ENCODE data around the gene ATG16L1.

ATG16L1 gene

DNA sequence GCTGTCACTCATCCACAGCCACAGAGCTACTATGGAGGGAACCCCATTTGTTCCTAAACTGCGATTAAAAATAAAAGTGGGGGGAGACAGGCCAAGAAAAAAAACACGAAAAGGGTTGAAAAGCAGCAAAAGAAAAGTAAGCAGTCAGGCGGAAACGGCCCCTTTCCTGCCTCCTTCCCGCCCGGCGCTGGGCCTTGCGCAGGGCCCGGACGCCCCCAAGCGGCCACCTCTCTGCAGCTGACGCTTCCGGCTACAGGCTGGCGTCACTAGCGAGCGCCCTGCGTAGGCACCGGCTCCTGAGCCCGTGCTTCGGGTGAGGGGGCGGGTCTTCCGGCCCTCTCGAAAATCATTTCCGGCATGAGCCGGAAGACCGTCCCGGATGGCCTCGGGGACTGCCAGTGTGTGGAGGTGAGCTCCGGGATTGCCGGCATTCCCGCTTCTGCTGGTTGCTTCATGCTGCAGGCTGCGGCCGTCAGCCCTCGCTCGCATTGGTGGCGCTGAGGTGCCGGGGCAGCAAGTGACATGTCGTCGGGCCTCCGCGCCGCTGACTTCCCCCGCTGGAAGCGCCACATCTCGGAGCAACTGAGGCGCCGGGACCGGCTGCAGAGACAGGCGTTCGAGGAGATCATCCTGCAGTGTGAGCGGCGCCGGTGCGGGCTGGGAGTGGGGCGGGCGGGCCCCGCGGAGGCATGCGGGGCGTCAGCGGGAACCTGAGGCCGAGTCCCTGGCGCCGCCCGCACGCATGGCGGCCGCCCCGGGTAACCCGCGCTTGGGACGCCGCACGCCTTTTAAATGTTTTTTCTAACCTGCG is at the start of gene ATG16L1:
TSS of gene ATG16L1 (plus strand) at position 368 of the 811 bp plus-strand sequence. CDS start at position 523, 155 bp downstream.
- peak; percentile 94 for DNase-seq

GRCh38 chr2:233202531-233202944 is 48.9 kb upstream of the ATG16L1 start:
- no peak for DNase-seq

GRCh38 chr2:233203060-233203459 is 48.4 kb upstream of the ATG16L1 start:
- DNase-seq = no peak

- DNase-seq = no peak
Observed at GRCh38 chr2:233204286-233204936, 47.1 kb upstream of the ATG16L1 start.

- DNase-seq = no peak
Observed at GRCh38 chr2:233208382-233209116, 42.9 kb upstream of the ATG16L1 start.

DNA sequence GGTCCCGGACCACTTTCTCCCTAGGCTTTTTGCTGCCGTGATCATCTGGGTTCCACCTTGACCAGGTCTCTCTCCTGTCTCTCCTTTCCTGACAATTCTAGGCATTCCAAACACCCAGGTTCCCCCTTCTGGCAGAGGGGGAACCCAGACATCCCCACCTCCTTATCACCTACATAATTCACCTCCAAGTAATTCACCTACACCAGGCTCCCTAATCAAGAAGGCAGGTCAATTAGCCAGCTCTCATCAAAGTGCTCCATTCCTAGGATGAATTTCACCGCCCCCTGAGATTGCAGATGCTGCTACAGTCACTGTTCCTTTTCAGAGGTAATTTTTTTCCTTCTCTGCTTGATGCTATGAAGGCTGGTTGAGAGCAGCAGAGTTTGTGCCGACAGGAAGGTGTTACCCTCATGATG is 42.3 kb upstream of the ATG16L1 start:
- no peak for DNase-seq

GRCh38 chr2:233209533-233210171 is 41.8 kb upstream of the ATG16L1 start:
- DNase-seq = peak; percentile 64

DNA sequence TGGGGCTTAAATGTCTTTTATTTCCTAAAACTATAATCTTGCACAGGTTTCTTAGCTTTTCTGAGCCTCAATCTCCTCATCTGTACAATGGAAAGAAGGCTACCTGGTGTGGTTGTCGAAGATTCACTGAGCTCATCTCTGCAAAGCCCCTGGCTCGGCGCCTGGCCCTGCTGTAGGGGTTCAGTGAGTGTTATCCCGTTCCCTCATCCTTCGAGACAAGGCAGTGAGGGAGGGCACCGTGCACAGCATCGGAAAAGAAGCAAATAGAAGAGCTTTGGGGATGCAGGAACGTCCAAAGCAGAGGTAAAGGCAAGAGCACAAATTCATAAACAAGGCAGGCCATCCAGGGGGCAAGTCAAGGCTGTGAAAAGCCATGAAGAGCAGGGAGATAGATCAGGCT is 41.2 kb upstream of the ATG16L1 start:
- no peak for DNase-seq

- DNase-seq = peak; percentile 92
Observed at GRCh38 chr2:233210843-233211547, 40.5 kb upstream of the ATG16L1 start.

DNA sequence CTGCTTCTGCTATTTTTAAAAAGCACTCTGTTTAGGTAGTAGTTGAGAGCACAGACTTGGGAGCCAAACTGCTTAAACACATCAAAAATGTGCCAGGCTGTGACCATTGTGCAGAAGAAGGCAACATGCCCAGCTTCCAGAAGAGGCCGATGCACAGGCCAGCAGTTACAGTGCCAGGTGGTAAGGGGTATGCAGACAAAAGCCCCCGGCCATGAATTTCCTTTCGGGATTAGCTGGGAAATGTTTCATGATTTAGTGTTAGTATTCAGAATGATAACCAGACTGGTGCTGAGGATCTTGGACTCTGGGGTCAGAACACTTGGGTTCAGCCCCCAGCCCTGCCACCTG is 40.0 kb upstream of the ATG16L1 start:
- DNase-seq = no peak

GRCh38 chr2:233213011-233213410 is 38.5 kb upstream of the ATG16L1 start:
- DNase-seq = no peak

DNA sequence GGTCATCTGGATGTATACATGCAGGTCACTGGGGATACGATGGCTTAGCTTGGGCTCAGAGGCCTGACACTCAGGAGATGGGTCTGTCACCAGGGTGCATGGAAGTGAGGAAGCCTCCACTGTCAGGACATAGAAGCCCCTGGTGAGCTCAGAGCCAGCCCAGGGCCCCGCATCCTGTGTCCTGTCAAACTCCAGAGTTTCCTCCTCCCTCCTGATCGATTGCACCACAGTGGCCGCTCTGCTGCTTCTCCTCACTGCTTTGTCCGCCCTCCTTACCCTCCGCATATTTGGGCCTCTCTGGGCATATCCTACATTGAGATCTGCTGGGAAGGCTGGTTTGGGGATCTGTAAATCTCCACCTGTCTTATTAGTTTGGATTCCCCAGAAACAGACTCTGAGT is 37.5 kb upstream of the ATG16L1 start:
- DNase-seq = no peak

GRCh38 chr2:233217892-233218377 is 33.5 kb upstream of the ATG16L1 start:
- DNase-seq = no peak

GRCh38 chr2:233218836-233219235 is 32.6 kb upstream of the ATG16L1 start:
- no peak for DNase-seq

GRCh38 chr2:233219848-233220247 is 31.6 kb upstream of the ATG16L1 start:
- no peak for DNase-seq

GRCh38 chr2:233221378-233222063 is 30.0 kb upstream of the ATG16L1 start:
- no peak for DNase-seq

GRCh38 chr2:233223059-233223894 is 28.2 kb upstream of the ATG16L1 start:
- DNase-seq = no peak

- DNase-seq = no peak
Observed at GRCh38 chr2:233225230-233226068, 26.0 kb upstream of the ATG16L1 start.

DNA sequence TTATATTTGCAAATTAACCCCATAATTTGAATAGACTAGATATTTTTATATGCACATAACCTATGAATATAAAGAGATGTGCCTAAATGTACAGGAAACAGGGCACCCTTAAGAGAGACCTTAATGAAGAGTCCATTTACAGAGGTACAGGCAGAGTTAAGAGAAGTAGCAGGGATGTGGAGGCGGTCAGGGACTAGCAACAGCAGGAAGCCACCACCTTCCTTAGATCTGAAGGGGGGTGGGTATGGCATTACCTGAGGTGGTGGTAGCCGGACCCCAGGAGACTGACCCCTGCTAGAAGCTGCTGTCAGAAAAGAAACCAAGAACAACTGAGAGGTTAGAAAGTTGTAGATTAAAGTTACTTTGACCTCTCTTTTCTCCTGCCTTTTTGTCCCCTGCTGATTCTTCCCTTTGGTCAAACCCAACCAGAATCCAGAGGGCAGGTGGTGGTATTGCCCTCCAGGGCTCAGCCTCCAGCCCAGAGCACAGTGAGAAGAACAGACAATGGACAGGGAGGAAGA is 24.9 kb upstream of the ATG16L1 start:
- DNase-seq = no peak
